Brain pericyte (primary cell): ENCODE data around the gene PTPRD.

ENCODE experiments used
- DNase-seq: peaks from one replicate; pipeline ENCODE4 v3.0.0-alpha.2; 2012; ENCODE audit warnings: low read depth, low spot score

Gene PTPRD

DNA sequence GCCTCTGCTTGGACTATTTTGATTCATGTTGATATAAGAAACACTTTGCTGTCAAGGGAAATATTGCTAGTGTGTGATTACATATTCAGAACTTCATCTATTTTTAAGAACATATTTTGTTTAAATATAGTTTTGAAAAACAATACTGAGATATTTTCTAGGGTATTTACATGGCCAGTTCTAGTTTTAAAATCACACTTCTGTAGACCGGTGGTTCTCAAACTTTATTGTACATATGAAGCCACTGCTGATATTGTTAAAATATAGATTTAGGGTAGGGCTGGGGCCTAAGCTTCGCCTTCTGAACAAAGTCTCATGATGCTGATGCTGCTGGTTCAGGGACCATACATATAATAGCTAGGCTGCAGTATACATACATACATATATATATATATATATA lies 1000.0 kb downstream of the PTPRD start:
- no peak for DNase-seq

DNA sequence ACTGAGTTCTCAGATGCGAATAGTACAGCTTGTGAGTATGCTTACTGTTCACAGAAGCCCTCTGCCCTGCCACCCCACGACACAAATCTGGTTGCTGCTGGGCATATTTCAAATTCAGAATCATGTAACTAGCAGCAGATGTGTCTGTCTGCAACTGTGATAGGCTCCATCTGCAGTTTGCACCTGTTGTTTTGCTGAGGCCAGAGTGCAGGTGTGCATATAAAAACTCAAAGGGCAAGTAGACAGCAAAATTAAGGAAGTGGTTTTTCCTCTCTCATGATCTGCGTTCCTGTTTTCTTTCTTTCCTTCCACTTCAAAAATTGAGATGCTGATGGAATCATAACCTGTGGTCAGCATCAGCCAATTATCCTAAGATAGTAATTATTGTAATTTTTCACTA lies 1000.5 kb downstream of the PTPRD start:
- no peak for DNase-seq

DNA sequence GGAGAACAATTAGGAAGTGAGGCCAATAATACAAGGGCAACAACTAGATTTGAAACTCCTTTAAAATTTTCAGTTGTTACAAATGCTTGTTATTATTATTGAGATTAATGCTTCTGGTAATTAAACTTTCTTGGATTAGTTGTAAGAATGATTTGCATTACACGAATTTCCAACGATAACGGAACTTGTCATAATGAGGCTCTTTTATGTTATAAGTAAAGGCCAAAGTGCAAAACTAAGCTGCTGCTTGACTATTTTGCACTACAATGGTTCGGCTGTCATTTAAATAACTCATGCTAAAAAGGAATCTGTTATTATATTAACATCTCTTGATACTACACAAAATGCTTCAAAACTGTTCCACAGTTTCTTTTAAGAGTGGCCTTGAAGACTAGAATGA lies 1007.1 kb downstream of the PTPRD start:
- no peak for DNase-seq

DNA sequence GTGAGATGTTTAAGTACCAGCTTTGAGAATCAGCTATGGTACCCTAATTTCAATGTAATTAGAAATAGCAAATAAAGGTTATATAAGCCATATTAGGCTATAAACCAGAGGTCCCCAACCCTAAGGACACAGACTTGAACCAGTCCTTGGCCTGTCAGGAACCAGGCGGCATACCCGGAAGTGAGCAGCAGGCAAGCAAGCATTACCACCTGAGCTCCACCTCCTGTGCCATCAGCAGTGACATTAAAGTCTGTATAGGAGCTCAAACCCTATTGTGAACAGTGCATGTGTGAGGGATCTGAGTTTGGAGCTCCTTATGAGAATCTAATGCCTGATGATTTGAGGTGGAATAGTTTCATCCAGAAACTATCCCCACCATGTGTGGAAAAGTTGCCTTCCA lies 1009.5 kb downstream of the PTPRD start:
- DNase-seq, result no peak

DNA sequence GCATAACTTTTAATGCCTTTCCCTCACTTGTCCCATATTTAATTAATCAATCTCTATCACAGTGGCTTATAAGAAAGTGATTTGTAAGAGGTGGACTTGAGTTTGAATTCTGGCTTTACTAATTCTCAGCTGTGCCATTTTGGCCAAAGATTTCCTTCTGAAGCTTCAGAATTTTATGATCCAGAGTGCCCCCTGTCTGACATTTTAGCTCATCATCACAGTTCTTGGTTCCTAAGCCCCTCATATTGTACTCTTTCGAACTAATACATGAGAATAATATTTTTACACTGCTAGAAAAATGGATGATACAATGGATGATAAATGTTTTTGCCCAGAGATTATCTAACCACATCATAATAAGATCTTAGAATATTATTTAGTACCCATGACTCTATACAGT lies 1014.1 kb downstream of the PTPRD start:
- DNase-seq, result no peak

DNA sequence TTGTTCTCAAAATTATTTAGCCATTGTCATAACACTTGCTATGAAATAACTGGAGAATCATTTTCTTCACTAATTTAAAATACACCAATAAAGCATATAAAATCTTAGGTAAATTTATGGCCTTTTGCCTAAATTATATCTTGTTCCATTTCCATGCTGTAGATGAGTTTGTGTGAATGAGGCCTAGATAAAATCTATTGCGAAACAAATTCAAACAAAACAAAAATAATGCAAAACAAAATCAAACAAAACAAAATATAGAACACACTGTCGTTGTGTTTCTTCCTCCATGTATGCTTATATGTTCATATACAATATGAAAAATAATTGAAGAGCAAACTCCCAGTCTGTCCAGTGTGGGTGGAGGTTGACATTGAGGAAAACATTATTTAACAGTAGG lies 1020.7 kb downstream of the PTPRD start:
- no peak for DNase-seq

DNA sequence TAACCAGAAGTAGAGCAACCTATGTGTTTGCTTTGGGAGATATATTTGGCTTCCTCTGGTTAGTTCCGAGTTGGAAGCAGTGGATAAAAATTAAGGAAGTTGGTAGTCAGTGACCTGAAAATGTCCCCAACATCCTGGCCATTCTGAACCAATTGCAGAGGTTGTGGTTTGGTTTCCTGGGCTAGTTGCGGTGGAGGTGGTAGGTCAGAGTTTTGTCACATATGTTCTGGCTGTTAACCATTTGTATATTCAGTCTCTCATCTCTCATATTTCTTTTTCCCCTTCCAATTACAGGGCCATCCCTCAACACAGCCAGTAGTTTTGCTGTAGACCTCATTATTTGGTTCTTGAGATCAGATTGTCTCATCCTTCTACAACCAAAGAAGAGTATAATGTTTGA lies 1026.9 kb downstream of the PTPRD start:
- DNase-seq, result no peak

DNA sequence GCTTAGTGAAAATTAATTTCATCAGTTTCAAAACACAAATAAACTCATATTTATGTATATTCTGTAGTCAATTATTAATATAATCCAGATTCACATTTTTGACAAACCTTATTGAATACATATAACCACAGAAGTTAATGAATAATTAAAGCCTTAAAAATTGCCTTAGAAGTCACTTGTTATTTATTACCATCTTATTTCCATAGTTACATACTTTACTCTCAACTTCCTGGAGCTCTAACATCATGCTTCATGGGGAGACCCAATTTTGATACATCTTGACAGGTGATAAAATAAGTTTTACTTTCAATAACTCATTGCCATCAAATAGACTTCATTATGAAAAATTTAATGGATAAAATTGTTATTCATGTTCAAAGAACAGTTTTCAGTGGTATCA lies 1038.7 kb downstream of the PTPRD start:
- DNase-seq, result no peak

DNA sequence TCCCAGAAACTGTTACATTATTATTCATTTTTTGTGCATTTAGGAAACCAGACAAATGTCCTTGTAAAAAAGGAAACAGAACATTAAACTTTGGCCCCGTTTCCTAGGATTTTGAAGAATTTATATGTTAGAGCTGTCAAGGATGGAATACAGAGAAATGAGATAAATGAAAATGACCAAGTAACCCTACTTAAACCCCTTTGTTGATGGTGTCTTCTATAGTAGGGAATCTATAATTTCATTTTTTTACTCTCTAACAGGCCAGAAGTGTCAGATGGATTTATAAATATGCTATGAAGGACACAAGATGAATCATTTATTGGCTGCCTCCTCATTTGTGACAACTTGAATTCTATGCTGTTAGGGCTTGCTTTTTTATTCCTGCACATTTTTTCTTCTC lies 1047.1 kb downstream of the PTPRD start:
- no peak for DNase-seq

DNA sequence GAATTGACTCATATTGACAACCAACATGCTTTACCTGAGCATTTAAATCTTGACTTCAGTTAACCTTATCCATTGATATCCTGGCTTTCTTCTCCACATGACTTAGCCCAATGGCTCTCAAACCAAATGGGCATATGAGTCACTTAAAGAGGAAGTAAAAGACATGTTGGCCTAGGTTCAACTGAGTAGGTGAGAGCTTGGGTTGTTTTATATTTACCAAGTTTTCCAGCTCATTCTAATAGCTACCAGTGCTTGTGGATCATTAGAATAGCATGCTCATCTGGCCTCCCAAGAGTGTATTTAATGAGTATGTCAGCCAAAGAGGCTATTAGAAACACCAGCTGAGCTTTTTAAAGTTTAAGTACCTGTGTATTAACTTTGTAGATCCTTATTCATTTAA lies 1049.0 kb downstream of the PTPRD start:
- no peak for DNase-seq

DNA sequence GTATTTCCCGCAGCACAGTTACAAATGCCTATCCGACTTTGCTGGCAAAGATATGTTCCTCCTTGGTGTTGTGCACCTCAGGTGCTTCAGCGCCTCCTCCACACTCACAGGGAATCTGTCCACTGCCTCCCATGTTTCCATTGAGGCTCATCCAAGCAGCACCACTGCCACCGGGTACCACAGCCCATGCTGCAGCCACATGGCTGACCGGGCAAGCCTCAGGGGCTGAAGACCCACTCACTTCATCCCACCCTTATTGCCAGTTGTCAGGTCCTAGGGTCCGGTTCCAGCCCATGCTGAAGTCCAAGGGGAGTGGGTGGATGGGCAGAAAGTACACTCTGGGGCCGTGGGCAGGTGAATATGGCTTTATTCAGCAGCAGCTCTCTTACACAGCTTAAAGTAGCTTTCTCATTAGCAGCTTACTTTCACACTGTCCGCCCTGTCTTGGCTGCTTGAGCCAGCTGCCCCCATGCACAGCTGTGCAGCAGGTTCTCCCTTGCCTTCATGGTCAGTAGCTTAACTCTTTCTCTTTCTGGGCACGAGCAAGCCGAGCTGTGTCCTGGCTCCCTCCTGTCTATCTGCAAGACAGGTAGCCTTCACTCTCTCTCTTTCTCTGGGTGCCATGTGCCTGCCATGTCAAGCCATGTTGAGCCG lies 1052.3 kb downstream of the PTPRD start:
- no peak for DNase-seq

DNA sequence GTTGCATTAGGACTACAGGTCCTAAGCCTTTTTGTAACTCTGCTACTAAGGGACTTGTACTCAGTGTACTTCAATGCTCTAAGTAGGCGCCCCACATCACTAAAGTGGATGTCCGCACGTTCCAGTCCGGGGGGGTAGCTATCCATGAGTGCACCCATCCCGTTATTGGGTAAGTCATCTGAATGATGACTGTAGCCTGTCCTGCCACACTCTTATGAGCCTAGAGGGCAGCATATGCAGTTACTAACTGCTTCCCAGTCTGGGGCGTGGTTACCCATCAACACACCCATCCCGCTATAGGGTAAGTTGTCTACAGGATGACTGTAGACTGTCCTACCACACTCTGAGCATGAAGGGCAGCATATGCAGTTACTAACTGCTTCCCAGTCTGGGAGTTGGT lies 1053.9 kb downstream of the PTPRD start:
- DNase-seq, result no peak

DNA sequence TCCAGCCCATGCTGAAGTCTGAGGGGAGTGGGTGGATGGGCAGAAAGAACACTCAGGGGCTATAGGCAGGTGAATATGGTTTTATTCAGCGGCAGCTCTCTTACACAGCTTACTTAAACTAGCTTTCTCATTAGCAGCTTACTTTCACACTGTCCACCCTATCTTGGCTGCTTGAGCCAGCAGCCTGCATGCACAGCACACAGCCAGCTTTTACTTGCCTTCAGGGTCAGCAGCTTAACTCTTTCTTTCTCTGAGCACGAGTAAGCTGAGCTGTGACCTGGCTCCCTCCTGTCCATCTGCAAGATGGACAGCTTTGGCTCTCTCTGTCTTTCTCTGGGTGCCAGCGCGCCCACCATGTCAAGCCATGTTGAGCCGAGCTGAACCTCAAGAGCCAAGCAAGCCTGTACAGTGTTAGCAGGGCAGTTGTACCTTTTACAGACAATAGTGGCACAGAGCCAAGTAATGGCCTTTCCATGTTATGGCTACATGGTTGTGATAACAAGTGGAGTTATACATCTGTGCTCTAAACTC lies 1054.9 kb downstream of the PTPRD start:
- DNase-seq, result no peak

DNA sequence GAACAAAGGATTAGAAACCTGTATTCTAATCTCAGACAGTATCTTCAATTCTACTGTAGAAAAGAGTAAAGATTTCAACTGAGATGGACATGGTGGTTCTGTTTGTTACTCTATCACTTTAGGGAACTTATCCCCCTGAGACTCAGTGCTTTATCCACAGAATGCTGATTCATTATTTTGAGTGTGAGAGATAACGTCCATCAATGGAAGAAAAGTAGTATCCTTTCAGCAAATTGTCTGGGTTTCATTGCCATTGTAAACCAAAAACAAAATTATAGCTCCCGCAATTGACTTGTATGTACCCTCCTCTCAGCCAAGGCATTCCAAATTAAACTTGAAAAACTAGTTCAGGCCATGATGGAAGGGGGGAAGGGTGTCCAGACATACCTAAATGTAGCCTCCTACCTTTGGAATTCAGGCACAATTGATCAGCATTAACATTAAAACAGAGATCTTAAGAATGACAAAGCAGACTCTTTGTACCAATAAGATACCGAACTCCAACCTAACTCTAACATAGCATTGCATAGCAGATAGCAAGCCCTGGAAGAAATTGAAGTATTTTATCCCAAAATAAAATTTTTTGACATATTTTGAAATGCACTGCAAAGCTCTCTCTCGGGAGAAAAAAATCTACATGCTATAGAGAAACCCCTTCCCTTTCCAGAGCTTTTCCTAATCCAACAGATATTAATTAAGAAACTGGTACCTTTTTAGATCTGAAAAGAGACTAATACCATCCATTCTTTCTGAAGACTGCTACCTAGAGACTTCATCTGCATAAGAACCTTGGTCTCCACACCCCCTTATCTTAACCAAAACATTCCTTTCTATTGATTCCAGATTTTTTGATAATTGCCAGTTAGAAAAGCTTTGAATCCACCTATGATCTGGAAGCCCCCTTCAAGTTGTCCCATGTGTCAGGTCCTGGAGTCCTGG lies 1055.7 kb downstream of the PTPRD start:
- no peak for DNase-seq

DNA sequence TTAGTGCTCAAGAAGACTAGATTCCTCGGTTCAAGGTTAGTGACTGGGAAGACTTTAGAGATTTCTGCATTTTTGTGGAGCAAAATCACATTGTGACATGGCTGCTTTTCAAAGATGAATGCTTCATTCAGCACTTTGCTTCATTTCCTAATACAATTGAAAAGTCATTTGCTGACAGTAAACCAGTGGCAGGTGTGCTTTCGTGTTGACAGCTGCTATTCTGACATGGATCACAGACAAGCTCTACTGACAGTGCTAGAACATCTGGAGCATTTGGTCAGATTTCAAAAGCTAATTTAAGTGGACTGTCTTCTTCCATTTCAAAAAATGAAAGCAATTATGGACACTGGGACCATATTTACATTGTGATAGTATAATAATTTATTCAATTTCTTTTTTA lies 1060.1 kb downstream of the PTPRD start:
- no peak for DNase-seq

DNA sequence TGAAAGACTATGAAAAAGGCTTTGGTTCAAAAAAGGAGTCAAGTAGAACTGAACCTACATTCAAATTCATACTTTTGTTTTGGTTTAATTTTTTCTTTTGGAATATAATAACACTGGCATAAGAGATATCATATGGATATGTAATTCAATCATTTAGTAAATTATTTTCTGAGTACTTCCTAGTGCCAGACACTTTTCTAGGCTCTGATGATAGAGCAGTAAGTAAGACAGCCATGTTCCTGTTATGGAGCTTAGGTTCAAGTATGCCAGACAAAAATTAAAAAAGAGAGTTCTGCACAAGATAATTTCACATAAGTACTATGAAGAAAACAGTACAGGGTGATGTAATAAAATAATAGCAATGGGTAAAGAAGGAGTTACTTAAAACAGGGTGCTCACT lies 1074.0 kb downstream of the PTPRD start:
- no peak for DNase-seq

DNA sequence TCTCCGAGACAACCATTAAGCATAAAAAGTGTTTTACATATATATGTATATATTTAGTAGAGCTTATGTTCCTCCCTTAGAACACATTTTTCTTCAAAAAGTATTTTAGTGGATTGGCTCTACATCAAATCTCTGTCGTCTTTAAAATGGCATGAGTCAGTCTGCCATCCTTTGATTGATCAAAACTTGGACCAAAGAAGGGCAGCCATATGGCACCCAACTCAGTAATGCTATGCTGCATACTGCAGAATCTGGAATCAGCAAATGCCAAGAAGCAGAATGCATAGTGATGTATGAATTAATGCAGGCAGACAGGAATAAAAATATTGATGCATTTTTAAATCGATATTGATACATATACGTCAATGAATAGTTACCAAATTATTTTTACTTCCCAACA lies 1074.4 kb downstream of the PTPRD start:
- no peak for DNase-seq

DNA sequence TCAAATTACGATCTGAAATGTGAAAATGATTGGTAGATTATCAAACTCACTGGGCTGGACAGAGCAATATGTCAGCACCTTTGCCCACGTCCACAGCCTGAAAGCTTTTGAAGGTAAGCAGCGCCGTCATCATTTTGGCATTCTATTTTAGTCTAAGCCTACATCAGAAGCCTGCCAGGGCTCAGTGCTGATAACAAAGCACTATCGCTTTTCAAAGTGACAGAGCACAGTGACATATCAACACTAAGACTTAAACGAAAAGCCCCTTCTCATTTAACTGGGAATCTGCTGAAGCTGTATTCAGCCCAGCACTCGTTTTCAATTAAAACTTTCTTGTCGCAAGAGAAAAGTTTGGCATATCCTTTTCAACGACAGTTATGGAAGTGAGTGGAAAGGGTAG lies 1076.3 kb downstream of the PTPRD start:
- DNase-seq, result no peak

DNA sequence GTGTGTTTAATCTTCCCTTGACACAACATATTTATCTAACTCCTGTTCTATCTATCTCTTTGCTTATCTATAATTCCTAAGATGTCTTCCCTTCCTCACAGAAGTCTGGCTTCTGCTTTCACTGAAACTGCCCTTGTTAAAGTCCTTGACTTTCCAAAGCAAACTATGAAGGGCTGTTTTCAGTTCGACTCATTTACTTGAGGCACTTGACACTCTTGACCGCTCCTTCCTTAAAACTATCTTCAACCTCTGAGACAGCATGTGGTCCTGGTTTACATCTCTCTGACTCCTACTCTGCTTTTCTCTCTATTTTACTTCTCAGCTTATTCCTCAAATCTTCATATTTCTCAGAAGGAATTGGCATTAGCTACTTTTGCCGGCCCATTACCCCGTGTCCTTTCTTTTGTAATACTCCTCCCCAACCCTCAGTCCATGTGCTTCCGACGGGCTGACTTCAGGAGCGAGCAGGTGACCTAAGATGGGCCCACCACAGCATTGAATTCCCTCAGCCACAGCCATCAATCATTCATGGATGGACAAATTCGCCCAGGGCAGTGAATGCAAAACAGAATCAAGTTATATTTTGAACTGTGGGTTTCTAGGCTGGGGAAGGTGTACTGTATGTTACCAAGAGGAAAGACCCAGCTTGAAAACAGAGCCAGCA lies 1089.2 kb downstream of the PTPRD start:
- DNase-seq, result no peak

DNA sequence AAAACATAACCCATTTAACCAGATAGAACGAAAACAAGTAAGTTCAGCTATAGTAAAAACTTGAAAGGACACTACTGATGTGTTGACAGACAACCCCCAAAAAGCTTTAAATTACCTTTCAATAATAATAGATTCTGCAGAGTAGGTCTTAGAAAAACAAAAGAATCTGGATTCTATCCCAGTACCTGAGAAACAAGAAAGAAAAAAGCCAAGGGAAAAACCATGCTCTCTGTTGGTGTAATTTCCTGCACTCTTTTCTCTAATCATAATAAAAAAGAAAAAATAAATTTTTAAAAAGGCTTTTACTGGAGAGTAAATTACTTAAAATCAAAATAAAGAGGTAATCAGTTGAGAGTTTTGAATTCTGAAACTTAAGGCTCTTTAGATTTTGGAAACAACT lies 1090.4 kb downstream of the PTPRD start:
- DNase-seq, result no peak

DNA sequence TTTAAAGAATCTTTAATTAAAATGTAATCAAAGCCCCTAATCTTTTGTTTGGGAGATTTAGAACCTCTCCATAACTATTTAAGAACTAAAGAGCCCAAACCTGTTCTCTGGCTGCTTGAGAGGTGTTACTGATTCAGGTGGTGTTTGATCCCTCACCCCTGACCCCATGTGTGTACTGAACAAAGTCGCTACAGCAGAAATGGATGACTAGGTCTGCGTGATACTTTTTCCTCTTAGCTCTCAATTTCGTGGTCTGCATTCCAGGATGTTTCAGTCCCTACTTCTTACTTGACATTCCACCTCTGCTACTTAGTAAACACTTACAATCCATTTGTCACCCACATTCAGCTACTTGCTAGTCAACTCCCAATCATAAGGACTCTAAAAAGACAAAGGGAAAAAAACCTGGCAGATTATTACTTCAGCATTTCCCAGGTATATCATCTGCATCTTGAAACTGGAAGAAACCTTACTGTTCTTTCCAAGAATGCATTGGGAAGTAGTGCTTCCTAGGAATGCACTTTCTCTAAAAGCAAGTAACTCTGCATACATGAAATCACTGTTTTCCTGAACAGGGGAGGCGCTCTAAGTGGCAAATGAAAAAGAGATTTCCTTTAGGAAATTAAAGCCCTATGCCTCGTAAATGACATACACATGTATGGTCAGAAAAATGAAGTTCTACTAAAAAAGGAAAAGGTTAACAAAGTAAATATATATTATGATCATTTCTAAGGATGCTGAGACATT lies 1091.6 kb downstream of the PTPRD start:
- DNase-seq, result no peak

DNA sequence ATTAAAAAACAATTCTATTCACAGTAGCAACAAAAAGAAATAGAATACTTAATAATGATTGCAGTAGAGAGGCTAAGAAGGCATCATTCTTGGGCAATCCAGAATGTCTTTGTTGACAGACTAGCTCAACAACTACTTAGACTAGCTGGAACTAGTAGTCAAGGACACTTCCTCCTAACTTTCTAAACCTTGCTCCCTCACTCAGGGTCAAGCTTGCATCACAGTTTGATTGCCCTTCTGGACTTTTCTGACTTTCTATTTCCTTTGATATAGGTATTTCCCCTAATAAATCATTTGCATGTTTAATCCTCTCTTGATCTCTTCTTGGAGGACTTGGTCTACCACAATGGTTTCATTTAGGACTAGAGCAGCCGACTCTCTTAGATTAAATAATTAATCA lies 1107.9 kb downstream of the PTPRD start:
- DNase-seq, result no peak
